Ovary (tissue), 9 donors: ENCODE results near the gene CHD6. TPM values are rescaled to one million over a fixed set of nuclear protein-coding genes. Genes with fewer than 3 reads are reported as not detected.

ENCODE experiments used
- DNase-seq, 5 donors: peaks; one replicate each; pipeline ENCODE4 v3.0.0-alpha.2; 2019 to 2020
- H3K27ac ChIP-seq, 2 donors: fragments of 200-600 bp; one replicate each; pipeline versions ENCODE4 v1.5.1 to v1.8.0; 2019 to 2022
- H3K27me3 ChIP-seq: fragments of 200-600 bp; one replicate; pipeline ENCODE4 v1.8.0; 2022
- H3K36me3 ChIP-seq: fragments of 200-600 bp; sonication (generic); one replicate; pipeline ENCODE4 v1.5.1; 2019
- H3K4me1 ChIP-seq: one replicate; pipeline ENCODE4 v1.8.1; 2013; ENCODE audit warnings: mild to moderate bottlenecking, moderate library complexity; ENCODE audit not compliant: insufficient read depth
- H3K4me3 ChIP-seq: fragments of 200-600 bp; sonication (generic); one replicate; pipeline ENCODE4 v1.5.1; 2017
- H3K9me3 ChIP-seq, 2 donors: fragments of 200-600 bp in 1 of 2; sonication (generic) in 1 of 2; one replicate each; pipeline versions ENCODE4 v1.5.1 to v1.8.1; 2013 to 2019; ENCODE audit warnings: mild to moderate bottlenecking in 1 of 2, moderate library complexity in 1 of 2
- EP300 ChIP-seq: sonication (generic); formaldehyde crosslinking; IDR thresholded peaks from one replicate; pipeline ENCODE4 v1.6.1; 2017; ENCODE audit warnings: antibody characterized with exemption
- POLR2A ChIP-seq: fragments of 450-650 bp; IDR thresholded peaks from one replicate; pipeline ENCODE4 v1.6.1; 2017; ENCODE audit warnings: antibody characterized with exemption, mild to moderate bottlenecking, moderate library complexity
- WGBS, 3 donors: extraction: QIAGEN DNeasy Blood & Tissue Kit in 1 of 3; methylation state at CpG; one replicate each; pipeline versions ENCODE4 v1.1.5 to v1.1.7; 2013 to 2017; 5-methylcytosine and 5-hydroxymethylcytosine counted together
- intact Hi-C, 4 donors: fragments of 100-400 bp; cut with DNase I; formaldehyde crosslinking; loops; one replicate each; pipeline versions ENCODE4 v1.11.0 to v1.15.1; 2022 to 2023
- polyA plus RNA-seq, 2 donors: library from polyadenylated mRNA; stranded (reverse); fragments of 200-250 nt in 1 of 2; fragments of 350-450 nt in 1 of 2; fragmentation: Illumina TruSeq in 1 of 2; extraction: RNeasy Lipid Tissue Mini Kit (QIAGEN cat#74804) in 1 of 2; gene quantifications; one replicate each; pipeline ENCODE4 v1.2.3, GENCODE V29; 2013 to 2014
- total RNA-seq, 7 donors: library from RNA; depleted of rRNA in 2 of 7; stranded (reverse); fragments of >200 nt in 2 of 7; fragmentation: NEBNext Ultra II Directional in 3 of 7; extraction: Animal tissue kit (Norgen Biotek cat#: 25700) in 3 of 7; gene quantifications; one replicate each; pipeline versions ENCODE4 v1.1.0 to v1.2.4, GENCODE V29; 2016 to 2023
- TF ChIP-seq, protein P1 (sequence below), 3 donors: fragments of 450-650 bp in 2 of 3; fragments of 200-600 bp in 1 of 3; IDR thresholded peaks; one replicate each; pipeline versions ENCODE4 v1.5.1 to v1.8.0; 2016 to 2022; ENCODE audit warnings: antibody characterized with exemption in 3 of 3, mild to moderate bottlenecking in 1 of 3
- donor health status: DM: no; HTN: no; CAD: no; lungs with moderate emphysema.
- donor health status: DM: no; HTN: no; CAD: no.
- donor health status: Bipolar disorder and iron deficiency.
- donor health status: DM: yes; HTN: yes; CAD: no.
- donor health status: DM: no; HTN: no; CAD: no.
- donor health status: DM: yes; HTN: yes; CAD: no.

The CHD6 gene
- total and polyA plus RNA-seq, 9 donors, result 12.1 to 82.4 (median 52.7) TPM

DNA sequence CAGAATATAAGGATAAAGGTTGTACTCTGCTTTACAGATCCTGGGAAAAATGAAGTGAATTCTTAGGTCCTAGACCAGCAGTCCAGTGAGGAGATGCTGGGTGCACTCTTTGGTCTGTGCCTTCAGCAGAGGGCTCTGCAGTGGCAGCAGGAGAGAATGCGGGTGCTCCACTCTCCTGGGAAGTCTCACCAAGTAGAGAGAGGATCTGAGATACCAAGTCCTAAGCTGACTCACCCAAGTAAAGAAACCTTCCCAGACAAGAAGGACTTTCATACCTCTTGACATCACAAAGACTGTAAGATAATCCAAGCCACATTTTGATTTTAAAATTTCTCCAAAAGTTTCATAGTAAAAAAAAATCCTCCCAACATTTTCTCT, 134.6 kb downstream of the CHD6 start:
- H3K4me1 ChIP-seq, result no peaks in the 10 kb centered on the region
- DNase-seq, result no peak
- H3K36me3 ChIP-seq, result no peaks in the 10 kb centered on the region
- 95 to 97% (median 95%) methylated on average over 1 of the region's 1 CpG for WGBS, 3 donors
- no peak for TF ChIP-seq EP300
- no peak for TF ChIP-seq POLR2A
- TF ChIP-seq, protein P1, sequence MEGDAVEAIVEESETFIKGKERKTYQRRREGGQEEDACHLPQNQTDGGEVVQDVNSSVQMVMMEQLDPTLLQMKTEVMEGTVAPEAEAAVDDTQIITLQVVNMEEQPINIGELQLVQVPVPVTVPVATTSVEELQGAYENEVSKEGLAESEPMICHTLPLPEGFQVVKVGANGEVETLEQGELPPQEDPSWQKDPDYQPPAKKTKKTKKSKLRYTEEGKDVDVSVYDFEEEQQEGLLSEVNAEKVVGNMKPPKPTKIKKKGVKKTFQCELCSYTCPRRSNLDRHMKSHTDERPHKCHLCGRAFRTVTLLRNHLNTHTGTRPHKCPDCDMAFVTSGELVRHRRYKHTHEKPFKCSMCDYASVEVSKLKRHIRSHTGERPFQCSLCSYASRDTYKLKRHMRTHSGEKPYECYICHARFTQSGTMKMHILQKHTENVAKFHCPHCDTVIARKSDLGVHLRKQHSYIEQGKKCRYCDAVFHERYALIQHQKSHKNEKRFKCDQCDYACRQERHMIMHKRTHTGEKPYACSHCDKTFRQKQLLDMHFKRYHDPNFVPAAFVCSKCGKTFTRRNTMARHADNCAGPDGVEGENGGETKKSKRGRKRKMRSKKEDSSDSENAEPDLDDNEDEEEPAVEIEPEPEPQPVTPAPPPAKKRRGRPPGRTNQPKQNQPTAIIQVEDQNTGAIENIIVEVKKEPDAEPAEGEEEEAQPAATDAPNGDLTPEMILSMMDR (IDR thresholded peaks at IDR 0.05), result no peak
- no peak overlapping the region for H3K27ac ChIP-seq
- H3K27me3 ChIP-seq, result no peaks in the 10 kb centered on the region
- intact Hi-C loops, result no loop called here
- H3K9me3 ChIP-seq, result no peaks in the 10 kb centered on the region
- no peak overlapping the region for H3K4me3 ChIP-seq

DNA sequence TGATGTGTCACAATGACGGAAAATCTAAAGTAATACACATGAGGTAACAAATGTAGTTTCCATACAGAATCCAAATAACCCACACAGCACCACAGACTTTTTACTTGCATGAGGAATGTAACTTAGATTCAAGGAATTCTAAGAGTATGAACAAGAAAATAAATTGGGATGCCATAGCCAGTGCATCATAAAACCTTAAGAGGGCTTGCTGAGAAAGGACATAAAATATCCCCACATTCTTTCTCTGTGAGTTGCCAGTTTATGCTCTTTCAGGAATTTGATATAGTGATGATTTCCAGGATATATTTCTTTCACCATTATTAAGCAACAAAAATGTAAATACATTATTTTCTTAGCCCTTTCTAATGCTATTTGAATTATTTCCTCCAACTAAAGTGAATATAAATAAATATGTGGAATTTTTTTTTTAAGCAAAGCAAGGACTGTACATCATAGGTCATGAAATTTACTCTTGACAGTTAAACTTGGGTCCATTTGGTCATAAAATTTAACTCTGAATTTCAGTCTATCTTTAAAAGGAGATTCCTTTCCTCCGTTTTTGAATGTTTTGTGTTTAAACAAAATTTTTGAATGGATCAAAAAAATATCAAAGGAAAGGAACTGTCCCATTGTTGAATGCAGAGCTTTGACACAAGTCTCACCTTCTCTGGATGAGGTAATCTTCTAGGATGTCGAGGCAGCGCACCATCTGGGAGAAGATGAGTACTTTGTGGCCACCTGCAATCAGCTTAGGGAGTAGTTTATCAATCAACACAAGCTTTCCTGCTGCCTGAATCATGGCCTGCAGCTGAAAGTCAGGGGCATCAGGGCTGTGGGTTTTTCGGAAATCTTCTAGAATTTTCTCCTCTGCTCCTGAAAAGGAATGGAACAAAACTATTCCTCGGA, 135.3 kb downstream of the CHD6 start:
- Histone ChIP-seq H3K27me3 (no peaks in the 10 kb centered on the region), H3K4me3 (no peak overlapping the region), H3K9me3 (no peaks in the 10 kb centered on the region), H3K27ac (no peak overlapping the region), H3K36me3 (no peaks in the 10 kb centered on the region), H3K4me1 (no peaks in the 10 kb centered on the region)
- intact Hi-C loops, result no loop called here
- TF ChIP-seq POLR2A (no peak), EP300 (no peak)
- TF ChIP-seq, protein P1 (IDR thresholded peaks at IDR 0.05), result no peak
- DNase-seq, result no peak
- 61 to 67% (median 67%) methylated on average over 6 of the region's 6 CpGs for WGBS, 3 donors

DNA sequence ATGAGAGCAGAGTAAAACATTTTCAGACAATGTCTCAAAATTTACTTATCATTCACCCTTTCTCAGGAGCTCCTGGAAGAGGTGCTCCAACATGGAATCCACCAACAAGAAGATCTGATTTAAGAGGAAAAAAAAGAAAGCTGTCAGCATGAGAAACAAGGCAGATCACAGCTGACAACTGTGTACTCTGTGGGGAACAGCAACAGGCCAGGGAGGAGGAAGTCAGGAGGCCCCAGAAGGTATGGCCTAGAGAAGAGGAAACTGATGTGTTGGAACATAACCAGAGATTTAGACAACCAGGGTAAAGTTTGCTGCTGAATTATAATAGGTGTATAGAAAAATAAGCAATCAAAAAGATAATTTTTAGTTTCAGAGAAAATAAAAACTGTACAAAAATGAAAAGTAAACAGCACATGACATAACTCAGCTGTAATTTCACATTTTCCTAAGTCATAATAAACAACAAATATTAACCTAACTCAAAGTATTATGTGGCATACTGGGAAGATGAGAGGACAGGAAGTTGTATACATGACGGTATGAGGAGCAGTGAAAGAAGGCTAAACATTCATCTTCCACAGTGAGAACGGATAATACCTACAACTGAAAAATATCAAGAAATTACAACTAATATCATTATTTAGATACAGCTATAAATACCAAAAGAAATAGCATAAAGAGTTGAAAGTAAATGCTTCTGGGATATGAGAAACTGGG, 138.0 kb downstream of the CHD6 start:
- TF ChIP-seq, protein P1 (IDR thresholded peaks at IDR 0.05), result no peak
- TF ChIP-seq EP300, result no peak
- no peak for TF ChIP-seq POLR2A
- WGBS, 3 donors, result 73 to 87% (median 81%) methylated on average over 2 of the region's 2 CpGs
- Histone ChIP-seq H3K27ac (no peak overlapping the region), H3K4me1 (peaks cover 6% of the 10 kb centered on the region), H3K27me3 (no peaks in the 10 kb centered on the region), H3K4me3 (no peak overlapping the region), H3K9me3 (no peaks in the 10 kb centered on the region), H3K36me3 (no peaks in the 10 kb centered on the region)
- intact Hi-C loops, result no loop called here
- no peak for DNase-seq

DNA sequence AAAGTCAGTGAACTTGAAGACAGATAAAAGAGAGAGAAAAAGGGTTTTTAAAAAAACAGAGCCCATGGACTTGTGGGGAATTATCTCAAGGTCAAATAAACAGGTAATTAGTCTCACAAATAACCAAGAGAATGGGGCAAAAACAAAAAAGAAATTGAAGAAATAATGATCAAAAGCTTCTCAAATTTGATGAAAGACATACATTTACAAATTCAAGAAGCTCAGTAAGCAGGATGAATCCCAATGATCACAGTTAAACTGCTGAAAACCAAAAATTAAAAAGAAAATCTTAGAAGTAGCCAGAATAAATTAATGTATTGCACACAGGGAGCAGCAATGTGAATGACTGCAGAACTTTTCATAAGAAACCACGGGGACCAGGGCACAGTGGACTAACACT, 139.1 kb downstream of the CHD6 start:
- WGBS, 3 donors, result 97 to 100% (median 98%) methylated on average over 1 of the region's 1 CpG
- intact Hi-C loops, result no loop called here
- H3K27ac ChIP-seq, result no peak overlapping the region

More for the DNA sequence above, 139.1 kb downstream of the CHD6 start:
- Histone ChIP-seq H3K36me3 (no peaks in the 10 kb centered on the region), H3K9me3 (no peaks in the 10 kb centered on the region), H3K27me3 (no peaks in the 10 kb centered on the region), H3K4me3 (no peak overlapping the region), H3K4me1 (peaks cover 6% of the 10 kb centered on the region)
- no peak for DNase-seq
- TF ChIP-seq, protein P1 (IDR thresholded peaks at IDR 0.05), result no peak
- TF ChIP-seq EP300 (no peak), POLR2A (no peak)
